NCI-H1048 (cell line): Measurements from ENCODE around the gene OR2L13.
"Not testable (repeated sequence)": the region's sequence is repeated elsewhere in the genome, so short reads cannot be mapped to it uniquely, and the experiment has no call there.

ENCODE experiments used
- DNase-seq: peaks from one replicate; lab custom pipeline; 2025; lab: John Stamatoyannopoulos, UW

Gene OR2L13, protein sequence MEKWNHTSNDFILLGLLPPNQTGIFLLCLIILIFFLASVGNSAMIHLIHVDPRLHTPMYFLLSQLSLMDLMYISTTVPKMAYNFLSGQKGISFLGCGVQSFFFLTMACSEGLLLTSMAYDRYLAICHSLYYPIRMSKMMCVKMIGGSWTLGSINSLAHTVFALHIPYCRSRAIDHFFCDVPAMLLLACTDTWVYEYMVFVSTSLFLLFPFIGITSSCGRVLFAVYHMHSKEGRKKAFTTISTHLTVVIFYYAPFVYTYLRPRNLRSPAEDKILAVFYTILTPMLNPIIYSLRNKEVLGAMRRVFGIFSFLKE

DNA sequence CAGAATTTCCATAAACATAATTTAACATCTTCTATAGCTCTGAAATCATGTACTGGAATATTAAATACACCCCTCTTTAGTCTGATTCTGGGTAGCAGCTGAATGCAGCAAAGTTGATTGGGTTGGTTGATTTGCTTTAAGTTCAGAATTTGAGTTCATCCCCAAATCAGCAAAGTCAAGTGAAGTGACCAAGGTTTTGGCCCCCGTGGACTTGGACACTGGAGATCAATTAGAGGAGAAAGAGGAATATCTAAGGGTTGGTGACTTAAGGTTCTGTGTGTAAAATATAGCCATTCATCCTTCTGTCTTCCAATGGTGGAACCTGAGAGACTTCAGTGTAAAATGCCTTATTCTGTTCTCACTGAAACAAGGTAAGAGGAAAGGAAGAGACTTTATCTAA is at the start of gene OR2L13:
TSS of gene OR2L13 (plus strand) at position 301 of the 400 bp plus-strand sequence. CDS start 4,192 bp downstream, outside the sequence.
- no peak for DNase-seq

DNA sequence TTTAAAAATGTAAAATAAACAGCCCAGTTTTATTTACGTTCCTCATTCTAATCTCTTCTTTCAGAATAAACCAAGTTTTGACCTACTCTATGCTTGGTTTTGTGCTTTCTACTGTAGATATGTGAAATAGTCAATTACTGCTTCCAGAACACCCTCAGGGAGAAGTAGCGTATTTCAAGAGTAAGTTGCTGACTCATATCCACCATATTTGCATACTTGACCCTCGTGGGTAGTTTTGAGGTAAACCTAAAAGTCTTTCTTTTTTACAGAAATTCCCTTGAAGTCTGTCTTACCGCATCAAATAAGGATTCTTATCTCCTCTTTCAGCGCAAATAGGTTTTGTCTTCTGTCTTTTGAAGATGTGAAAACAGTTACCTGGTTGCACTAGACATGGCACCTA is 49.8 kb upstream of the OR2L13 start:
- DNase-seq, result no peak

DNA sequence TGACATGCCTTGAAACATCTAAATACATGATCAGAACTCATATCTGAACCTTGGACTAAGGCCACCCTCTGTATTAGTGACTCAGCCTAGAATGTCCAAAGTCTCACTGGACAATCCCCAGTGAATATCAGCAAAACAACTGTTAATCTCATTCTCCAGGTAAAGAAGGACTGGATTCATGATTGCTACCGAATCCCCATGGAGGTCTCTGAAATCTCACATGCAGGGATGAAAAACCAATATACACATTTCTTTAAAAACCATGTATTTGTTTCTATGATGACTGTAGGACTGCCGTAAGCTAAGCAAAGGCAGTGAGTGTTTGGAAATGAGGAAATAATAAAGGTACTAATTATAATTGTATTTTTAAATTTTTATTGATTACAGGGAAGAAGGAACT is 48.4 kb upstream of the OR2L13 start, which contains the start of gene OR2L3:
TSS of gene OR2L3 (plus strand) at position 301 of the 400 bp plus-strand sequence. CDS start 13,846 bp downstream, outside the sequence.
- no peak for DNase-seq

DNA sequence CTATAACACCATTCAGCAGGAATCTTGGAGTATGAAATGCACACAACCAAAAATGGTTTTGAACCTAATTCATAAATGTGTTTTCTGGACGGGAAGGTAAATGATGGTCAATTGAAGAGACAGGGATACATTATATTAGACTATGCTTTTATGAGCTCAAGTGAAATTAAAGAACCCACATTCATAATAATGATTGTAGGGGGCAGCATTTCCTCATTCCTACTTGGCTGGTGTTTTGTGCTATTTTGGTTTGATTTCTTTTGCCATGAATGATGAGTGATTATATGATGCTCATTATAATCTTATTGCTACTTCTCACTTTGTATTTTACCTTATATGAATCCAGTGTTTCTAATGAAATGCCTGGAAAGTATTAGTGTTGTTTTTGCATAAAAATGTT is 48.0 kb upstream of the OR2L13 start:
- no peak for DNase-seq

DNA sequence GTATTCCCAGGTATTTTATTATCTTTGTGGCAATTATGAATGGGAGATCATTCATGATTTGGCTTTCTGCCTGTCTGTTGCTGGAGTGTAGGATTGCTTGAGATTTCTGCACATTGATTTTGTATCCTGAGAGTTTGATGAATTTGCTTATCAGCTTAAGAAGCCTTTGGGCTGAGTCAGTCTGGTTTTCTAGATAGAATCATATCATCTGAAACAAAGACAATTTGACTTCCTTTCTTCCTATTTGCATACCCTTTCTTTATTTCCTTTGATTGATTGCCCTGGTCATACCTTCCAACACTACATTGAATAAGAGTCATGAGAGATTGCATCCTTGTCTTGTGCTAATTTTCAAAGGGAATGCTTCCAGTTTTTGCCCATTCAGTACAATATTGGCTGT is 40.3 kb upstream of the OR2L13 start:
- DNase-seq, result no peak

DNA sequence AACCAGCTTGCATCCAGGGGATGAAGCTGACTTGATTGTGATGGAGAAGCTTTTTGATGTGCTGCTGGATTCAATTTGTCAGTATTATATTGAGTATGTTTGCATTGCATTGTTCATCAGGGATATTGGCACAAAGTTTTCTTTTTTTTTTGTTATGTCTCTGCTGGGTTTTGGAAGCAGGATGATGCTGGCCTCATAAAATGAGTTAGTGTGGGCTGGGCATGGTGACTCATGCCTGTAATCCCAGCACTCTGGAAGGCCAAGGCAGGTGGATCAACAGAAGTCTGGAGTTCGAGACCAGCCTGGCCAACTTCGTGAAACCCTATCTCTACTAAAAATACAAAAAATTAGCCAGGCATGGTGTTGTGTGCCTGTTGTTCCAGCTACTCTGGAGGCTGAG is 39.7 kb upstream of the OR2L13 start:
- DNase-seq, result no peak

DNA sequence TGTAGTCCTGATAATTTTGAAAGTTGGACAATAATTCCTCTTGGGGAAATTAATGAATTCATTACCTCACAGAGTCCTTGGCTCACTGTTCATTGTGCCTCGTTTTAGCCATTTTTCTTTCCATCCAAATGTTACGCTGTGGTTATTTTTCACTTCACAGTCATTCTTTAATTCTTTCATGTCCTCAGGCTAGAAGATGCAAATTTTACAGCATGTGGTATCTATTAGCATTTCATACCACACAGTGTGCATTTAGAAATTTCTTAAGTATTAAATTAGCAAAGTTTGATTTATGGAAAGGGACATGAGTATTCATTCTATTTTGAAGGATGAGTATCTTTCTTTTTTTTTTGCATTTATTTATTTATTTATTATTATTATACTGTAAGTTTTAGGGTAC is 29.9 kb upstream of the OR2L13 start:
- DNase-seq, result peak; percentile 76

DNA sequence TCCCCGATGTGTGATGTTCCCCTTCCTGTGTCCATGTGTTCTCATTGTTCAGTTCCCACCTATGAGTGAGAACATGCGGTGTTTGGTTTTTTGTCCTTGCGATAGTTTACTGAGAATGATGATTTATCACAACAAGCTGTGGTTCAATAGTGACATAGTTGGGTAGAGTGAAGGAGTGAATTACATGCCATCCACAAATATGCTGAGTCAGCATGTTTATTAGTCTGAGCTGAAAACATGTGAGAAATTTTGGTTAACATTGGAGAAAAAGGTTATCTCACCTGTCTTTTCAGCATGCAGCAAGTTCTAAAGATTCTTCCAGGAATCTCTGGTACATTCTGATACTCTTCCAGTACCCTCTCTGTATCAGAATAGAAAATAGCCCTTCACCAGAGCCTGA is 29.4 kb upstream of the OR2L13 start:
- no peak for DNase-seq

DNA sequence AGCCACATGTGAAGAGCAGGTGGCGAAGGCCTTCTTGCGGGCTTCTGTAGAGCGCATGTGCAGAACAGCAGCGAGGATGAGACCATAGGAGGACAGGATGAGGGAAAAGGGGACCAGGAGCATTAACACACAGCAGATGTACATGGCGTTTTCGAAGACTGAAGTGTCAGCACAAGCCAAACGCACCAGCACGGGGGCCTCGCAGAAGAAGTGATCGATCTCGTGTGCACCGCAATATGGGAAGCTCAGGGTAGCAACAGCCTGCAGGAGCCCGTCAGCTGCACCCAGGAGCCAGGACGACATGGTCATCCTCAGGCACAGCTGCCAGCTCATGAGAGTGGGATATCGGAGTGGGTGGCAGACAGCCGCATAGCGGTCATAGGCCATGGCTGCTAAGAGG is 11.1 kb upstream of the OR2L13 start:
- DNase-seq, result not testable (repeated sequence)

DNA sequence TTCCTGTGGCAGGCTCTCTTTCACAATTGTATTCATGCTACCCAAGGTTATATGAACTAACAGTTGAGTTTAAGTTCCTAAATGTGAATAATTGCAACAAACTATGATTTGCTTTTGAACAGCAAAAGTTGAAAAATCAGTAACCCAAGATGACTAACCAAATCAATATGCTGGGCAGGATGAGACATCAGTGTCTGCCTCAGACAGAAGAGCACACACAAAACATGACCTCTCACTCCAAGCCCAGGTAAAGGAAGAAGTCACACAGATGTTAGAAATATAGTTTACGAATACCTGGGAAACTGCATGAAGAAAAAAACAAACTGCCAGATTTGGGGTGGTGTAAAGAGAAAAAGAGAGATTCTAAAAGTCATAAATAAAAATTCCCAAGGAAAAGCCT is 3.5 kb downstream of the OR2L13 start:
- DNase-seq, result no peak

DNA sequence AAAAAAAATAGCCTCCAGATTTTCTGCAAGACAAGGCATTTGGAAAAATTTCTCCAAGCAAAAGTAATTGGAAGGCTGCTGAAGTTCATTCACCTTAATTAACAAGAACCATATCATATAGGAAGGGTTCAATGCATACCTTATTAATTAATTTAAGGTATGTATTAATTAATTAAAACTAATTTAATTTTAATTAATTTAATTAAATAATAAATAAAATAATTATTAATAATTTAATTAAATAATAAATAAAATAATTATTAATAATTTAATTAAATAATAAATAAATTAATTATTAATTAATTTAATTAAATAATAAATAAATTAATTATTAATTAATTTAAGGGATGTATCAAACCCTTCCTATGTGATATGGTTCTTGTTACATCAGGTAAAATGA is 7.9 kb downstream of the OR2L13 start:
- DNase-seq, result no peak

DNA sequence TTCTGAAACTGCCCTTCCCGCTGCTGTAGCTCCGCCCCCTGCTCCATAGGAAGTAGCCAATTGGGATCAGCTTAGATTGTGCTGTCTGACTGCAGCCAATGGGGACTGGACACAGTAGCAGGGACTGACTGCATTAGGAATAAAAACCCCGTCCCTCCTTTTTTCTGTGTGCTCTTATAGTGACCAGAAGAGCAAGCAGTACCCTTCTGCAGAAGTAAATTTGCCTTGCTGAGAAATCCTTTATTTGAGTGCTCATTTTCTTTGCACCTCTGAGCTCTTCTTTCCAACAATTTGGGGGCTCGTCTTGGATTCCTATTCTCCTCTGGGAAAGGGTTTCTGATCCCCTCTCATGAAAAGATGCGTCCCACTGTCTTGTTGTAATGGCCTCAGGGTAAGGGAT is 16.2 kb downstream of the OR2L13 start:
- no peak for DNase-seq

DNA sequence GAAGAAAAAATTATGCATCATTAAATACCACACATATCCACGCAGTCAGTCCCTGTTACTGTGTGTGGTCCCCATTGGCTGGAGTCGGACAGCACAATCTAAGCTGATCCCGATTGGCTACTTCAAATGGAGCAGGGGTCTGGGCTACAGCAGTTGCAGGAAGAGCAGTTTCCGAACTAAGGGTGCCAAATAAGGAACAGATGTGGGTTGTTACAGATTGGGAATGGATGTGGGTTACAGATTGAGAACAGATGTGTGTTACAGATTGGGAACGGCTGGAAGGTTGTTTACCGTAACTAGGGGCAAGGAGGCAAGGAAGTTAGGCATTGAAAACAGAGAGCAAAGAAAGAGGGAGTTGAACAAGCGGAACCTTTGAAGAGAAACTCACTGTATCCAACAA is 19.9 kb downstream of the OR2L13 start:
- DNase-seq, result no peak

DNA sequence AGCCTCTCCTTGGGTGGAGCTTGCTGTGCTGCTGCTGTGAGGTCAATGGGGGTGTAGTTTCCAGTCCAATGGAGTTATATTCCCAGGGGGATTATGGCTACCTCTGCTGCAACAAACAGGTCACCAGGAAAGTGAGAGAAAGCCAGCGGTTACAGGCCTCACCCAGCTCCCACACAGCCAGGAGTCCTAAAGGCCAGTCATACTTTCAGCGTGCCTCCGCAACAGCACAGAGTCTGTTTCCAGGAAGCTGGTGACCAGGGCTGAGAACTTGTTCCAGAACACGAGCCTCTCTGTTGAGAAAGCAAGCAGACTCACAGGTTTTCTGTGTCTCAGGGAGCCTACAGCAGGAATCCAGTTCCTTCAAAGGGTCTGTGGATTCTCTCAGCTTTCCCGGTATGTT is 32.7 kb downstream of the OR2L13 start:
- no peak for DNase-seq

DNA sequence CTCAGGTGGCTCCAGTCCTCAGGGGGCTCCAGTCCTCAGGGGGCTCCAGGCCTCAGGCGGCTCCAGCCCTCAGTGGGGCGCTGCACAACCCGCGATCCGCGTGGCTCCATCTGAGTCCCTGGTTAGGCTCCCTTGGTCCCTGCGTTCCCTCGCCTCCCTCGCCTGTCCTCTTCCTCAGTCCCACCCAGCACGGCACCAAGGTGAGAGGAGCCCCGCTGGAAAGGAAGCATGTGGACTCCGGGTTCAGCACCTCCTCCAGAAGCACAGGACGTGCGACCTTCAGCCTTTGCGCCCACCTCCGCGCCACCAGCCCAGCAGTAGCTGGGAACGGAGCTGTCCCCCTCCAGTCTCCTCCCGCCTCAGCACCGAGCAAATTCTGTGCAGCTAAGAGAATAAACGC is 41.8 kb downstream of the OR2L13 start:
- DNase-seq, result no peak

DNA sequence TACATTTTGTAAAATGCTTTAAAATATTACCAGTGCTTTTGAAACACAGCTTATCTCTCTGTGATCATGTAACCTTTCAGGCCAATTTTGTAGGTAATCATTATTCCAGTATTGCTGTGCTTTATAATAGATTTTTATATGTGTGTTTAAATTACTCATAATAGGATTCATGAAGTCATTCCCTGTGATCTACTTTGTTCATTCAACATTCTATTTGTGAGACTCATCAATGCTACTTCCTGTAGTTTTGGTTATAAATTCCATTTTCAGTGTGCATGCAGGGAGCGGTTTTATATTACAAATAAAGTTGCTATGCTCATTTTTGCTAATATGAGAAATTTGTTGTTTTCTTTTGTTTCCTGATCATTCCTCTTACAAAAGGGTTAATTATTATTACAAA is 45.9 kb downstream of the OR2L13 start:
- no peak for DNase-seq

DNA sequence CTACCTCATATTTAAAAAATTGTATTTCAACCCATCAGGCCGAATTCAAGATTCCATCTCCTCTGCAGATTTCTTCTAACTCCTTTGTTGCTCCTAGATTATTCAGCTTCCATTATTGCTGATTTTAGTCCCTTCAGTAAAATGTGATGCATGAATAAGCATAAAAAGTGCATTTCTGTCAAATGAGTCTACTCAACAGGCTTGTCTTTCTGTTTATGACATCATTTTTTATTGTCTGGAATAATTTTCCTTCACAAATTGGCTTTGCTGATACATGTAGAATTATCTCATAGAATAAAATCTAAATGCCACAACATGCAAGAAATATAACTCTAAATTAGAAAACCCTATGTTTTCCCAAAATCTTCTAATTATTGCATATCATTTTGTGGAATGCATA is 48.3 kb downstream of the OR2L13 start:
- no peak for DNase-seq

DNA sequence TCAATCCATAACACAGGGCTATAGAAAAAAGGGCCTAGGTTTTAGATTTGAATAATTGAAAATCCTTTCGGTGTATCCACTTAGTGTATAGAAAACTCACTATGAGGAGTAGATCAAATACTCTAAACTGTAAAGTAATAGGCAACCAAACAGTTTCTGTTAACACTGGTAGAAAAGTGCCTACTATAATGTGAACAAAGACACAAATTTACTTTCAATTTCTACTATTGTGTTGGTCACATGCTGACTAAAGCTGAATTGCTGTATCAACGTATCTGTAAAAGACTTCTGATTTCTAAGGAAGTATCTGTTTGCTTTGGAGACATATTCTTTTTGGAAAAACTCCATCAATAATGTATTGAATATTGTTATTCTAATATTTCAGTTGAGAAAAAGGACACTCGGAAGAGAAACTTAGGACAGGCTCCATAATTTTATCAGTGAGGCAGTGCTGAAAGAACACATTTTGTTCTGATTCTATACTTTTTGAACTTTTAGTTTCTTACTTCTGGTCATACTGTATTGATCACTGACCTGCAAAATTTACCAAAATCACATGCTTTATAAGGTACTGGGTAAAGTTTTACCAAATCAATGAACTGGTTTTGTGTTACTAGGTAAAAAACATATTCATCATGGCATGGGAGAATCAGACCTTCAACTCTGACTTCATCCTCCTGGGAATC is 49.7 kb downstream of the OR2L13 start, which contains the start of gene OR2M5:
TSS of gene OR2M5 (plus strand) at position 636 of the 686 bp plus-strand sequence. CDS start at position 636, 0 bp downstream.
- no peak for DNase-seq
